H1 (cell line): ENCODE data around the gene CYP1A2. TPM values are rescaled to one million over a fixed set of nuclear protein-coding genes. Genes with fewer than 3 reads are reported as not detected.
A peak's percentile ranks its signal among the peaks of the same experiment; 100 is the strongest.

Experiments
- CTCF ChIA-PET: fragments of 300-600 bp; sonication (Branson Sonifier 250); formaldehyde crosslinking; loops from one replicate; lab custom pipeline; 2021; ENCODE audit not compliant: partially characterized antibody; lab: Charles Lee
- POLR2A ChIA-PET: fragments of 300-600 bp; sonication (Branson Sonifier 250); formaldehyde crosslinking; loops from one replicate; lab custom pipeline; 2021; ENCODE audit warnings: inconsistent platforms; ENCODE audit not compliant: partially characterized antibody; lab: Charles Lee
- DNase-seq, 2 experiments: peaks; one replicate each; pipeline versions ENCODE4 v3.0.0 to v3.0.0-alpha.2; 2010 to 2022; ENCODE audit warnings: low spot score in 2 of 2, low read depth in 1 of 2, mixed read lengths in 1 of 2
- FAIRE-seq: peaks from 2 replicates; lab custom pipeline; 2011; peaks lifted over from hg19 to GRCh38; lab: Jason Lieb, UNC
- H2AFZ ChIP-seq: 2 replicates; pipeline ENCODE4 v1.8.1; 2012; ENCODE audit warnings: low read length, inconsistent platforms
- H2AK5ac ChIP-seq: 2 replicates; pipeline ENCODE4 v1.6.1; 2013; ENCODE audit warnings: low read depth, low read length
- H2BK120ac ChIP-seq: replicated peaks from 2 replicates; pipeline ENCODE3; 2013; ENCODE audit warnings: low read depth, low read length, inconsistent platforms
- H2BK12ac ChIP-seq: 2 replicates; pipeline ENCODE4 v1.6.1; 2013; ENCODE audit warnings: low read depth, low read length
- H2BK15ac ChIP-seq: 2 replicates; pipeline ENCODE4 v1.6.1; 2013; ENCODE audit warnings: low read length
- H2BK20ac ChIP-seq: 2 replicates; pipeline ENCODE4 v1.6.1; 2013; ENCODE audit warnings: low read length
- H2BK5ac ChIP-seq: 2 replicates; pipeline ENCODE4 v1.6.1; 2013; ENCODE audit warnings: low read depth, low read length
- H3K14ac ChIP-seq: 2 replicates; pipeline ENCODE4 v1.6.1; 2013; ENCODE audit warnings: inconsistent platforms; ENCODE audit not compliant: insufficient read length
- H3K18ac ChIP-seq: 2 replicates; pipeline ENCODE4 v1.6.1; 2013; ENCODE audit warnings: low read length; ENCODE audit errors: extremely low read depth
- H3K23ac ChIP-seq: 2 replicates; pipeline ENCODE4 v1.6.1; 2013; ENCODE audit warnings: inconsistent platforms; ENCODE audit not compliant: insufficient read length
- H3K23me2 ChIP-seq: 2 replicates; pipeline ENCODE4 v1.6.1; 2013; ENCODE audit warnings: low read depth, low read length
- H3K27ac ChIP-seq: 2 replicates; pipeline ENCODE4 v1.6.1; 2011; ENCODE audit warnings: low read depth, low read length, inconsistent platforms
- H3K27me3 ChIP-seq, 4 experiments: replicated peaks in 1 of 4; 1 replicate in 1 of 4; 2 replicates in 3 of 4; pipeline versions ENCODE4 v1.6.1 to v1.8.1; 2011 to 2013; ENCODE audit warnings: low read length in 3 of 4, mild to moderate bottlenecking in 3 of 4, inconsistent platforms in 2 of 4, mixed read lengths in 2 of 4, moderate library complexity in 1 of 4; ENCODE audit not compliant: control insufficient read depth in 3 of 4, insufficient read depth in 3 of 4; ENCODE audit errors: extremely low read depth in 1 of 4
- H3K36me3 ChIP-seq, 4 experiments: 2 replicates each; pipeline versions ENCODE4 v1.6.1 to v1.8.1; 2011 to 2013; ENCODE audit warnings: mild to moderate bottlenecking in 4 of 4, low read length in 3 of 4, moderate library complexity in 2 of 4, control low read depth in 1 of 4, inconsistent platforms in 1 of 4; ENCODE audit not compliant: insufficient read depth in 4 of 4, control insufficient read depth in 2 of 4
- H3K4ac ChIP-seq: replicated peaks from 2 replicates; pipeline ENCODE3; 2013; ENCODE audit warnings: low read length, low read depth, mixed read lengths, inconsistent platforms; ENCODE audit not compliant: insufficient read length
- H3K4me1 ChIP-seq, 4 experiments: replicated peaks in 1 of 4; 1 replicate in 1 of 4; 2 replicates in 3 of 4; pipeline versions ENCODE4 v1.6.1 to v1.8.1; 2011 to 2013; ENCODE audit warnings: low read length in 3 of 4, inconsistent platforms in 2 of 4, mixed read lengths in 1 of 4; ENCODE audit not compliant: insufficient read depth in 4 of 4, control insufficient read depth in 3 of 4
- H3K4me2 ChIP-seq, 2 experiments: 2 replicates each; pipeline versions ENCODE4 v1.6.1 to v1.8.1; 2011 to 2013; ENCODE audit warnings: low read depth in 2 of 2, low read length in 2 of 2, control low read depth in 1 of 2, inconsistent platforms in 1 of 2, mild to moderate bottlenecking in 1 of 2; ENCODE audit not compliant: insufficient read depth in 1 of 2
- H3K4me3 ChIP-seq, 4 experiments: fragments of 200-600, 300-600 bp in 1 of 4; sonication (generic), shearing (Covaris generic), sonication (Bioruptor Twin) in 1 of 4; 2 replicates each; pipeline versions ENCODE4 v1.5.1 to v1.8.1; 2011 to 2016; ENCODE audit warnings: low read length in 4 of 4, low read depth in 3 of 4, control low read depth in 2 of 4, inconsistent platforms in 2 of 4, mild to moderate bottlenecking in 2 of 4, mixed read lengths in 1 of 4, moderate library complexity in 1 of 4; ENCODE audit not compliant: insufficient read depth in 2 of 4; ENCODE audit errors: extremely low read depth in 1 of 4
- H3K56ac ChIP-seq: replicated peaks from 2 replicates; pipeline ENCODE3; 2013; ENCODE audit warnings: low read depth, mild to moderate bottlenecking, mixed read lengths, low read length, inconsistent platforms; ENCODE audit not compliant: insufficient read length
- H3K79me1 ChIP-seq: 2 replicates; pipeline ENCODE4 v1.6.1; 2013; ENCODE audit warnings: low read depth, low read length, control low read depth
- H3K79me2 ChIP-seq, 2 experiments: 2 replicates each; pipeline versions ENCODE4 v1.6.1 to v1.8.1; 2012 to 2013; ENCODE audit warnings: low read length in 2 of 2, mild to moderate bottlenecking in 2 of 2, inconsistent platforms in 1 of 2; ENCODE audit not compliant: insufficient read depth in 2 of 2, control insufficient read depth in 1 of 2
- H3K9ac ChIP-seq, 4 experiments: replicated peaks in 1 of 4; 1 replicate in 1 of 4; 2 replicates in 3 of 4; pipeline versions ENCODE4 v1.6.1 to v1.8.1; 2011 to 2013; ENCODE audit warnings: low read depth in 3 of 4, low read length in 3 of 4, control low read depth in 2 of 4, mild to moderate bottlenecking in 2 of 4, moderate library complexity in 2 of 4, inconsistent platforms in 1 of 4; ENCODE audit errors: extremely low read depth in 1 of 4
- H3K9me3 ChIP-seq, 2 experiments: 2 replicates each; pipeline versions ENCODE4 v1.6.1 to v1.8.1; 2012 to 2013; ENCODE audit warnings: mild to moderate bottlenecking in 2 of 2, moderate library complexity in 2 of 2, control low read depth in 1 of 2, inconsistent platforms in 1 of 2, low read depth in 1 of 2, low read length in 1 of 2, mixed read lengths in 1 of 2; ENCODE audit not compliant: insufficient read depth in 2 of 2
- H4K20me1 ChIP-seq, 2 experiments: replicated peaks in 1 of 2; 2 replicates each; pipeline versions ENCODE3 to v1.8.1; 2011 to 2013; ENCODE audit warnings: inconsistent platforms in 2 of 2, low read length in 2 of 2, mild to moderate bottlenecking in 1 of 2; ENCODE audit not compliant: insufficient read depth in 2 of 2, control insufficient read depth in 1 of 2
- H4K5ac ChIP-seq: 2 replicates; pipeline ENCODE4 v1.6.1; 2013; ENCODE audit warnings: low read length, low read depth, mixed read lengths, inconsistent platforms; ENCODE audit not compliant: insufficient read length
- H4K8ac ChIP-seq: 2 replicates; pipeline ENCODE4 v1.8.0; 2013; ENCODE audit warnings: mild to moderate bottlenecking, moderate library complexity, low read length, inconsistent platforms; ENCODE audit not compliant: insufficient read depth; ENCODE audit errors: extremely low read depth
- H4K91ac ChIP-seq: replicated peaks from 2 replicates; pipeline ENCODE3; 2013; ENCODE audit warnings: low read length, mixed read lengths, inconsistent platforms; ENCODE audit not compliant: insufficient read length
- BCL11A ChIP-seq, 2 experiments: IDR thresholded peaks; one replicate each; pipeline ENCODE4 v1.6.1; 2011; ENCODE audit warnings: low read depth in 2 of 2, low read length in 2 of 2, mild to moderate bottlenecking in 2 of 2
- SIRT6 ChIP-seq: IDR thresholded peaks from one replicate; pipeline ENCODE4 v1.7.1; 2012; ENCODE audit warnings: low read length, inconsistent platforms
- WGBS, 2 experiments: shearing (Covaris generic) in 1 of 2; methylation state at CpG; one replicate each; pipeline versions ENCODE4 v1.1.6 to v1.1.7; 2013 to 2015; ENCODE audit warnings: low lambda C conversion rate in 2 of 2, mixed read lengths in 2 of 2, inconsistent platforms in 1 of 2, low coverage in 1 of 2, missing lambda C conversion rate in 1 of 2; ENCODE audit not compliant: insufficient replicate concordance in 2 of 2, insufficient coverage in 1 of 2, insufficient read length in 1 of 2; ENCODE audit errors: extremely low coverage in 1 of 2, missing lambda C conversion rate in 1 of 2; 5-methylcytosine and 5-hydroxymethylcytosine counted together
- polyA plus RNA-seq, 7 experiments: library from polyadenylated mRNA; depleted of rRNA in 3 of 7; stranded (reverse) in 5 of 7; unstranded in 2 of 7; fragments of >200 nt in 5 of 7; fragments of 200-250 nt in 2 of 7; gene quantifications; 1 replicate in 5 of 7; 2 replicates in 1 of 7; 4 replicates in 1 of 7; pipeline versions ENCODE4 v1.2.1 to v1.2.3, GENCODE V29; 2011 to 2013; ENCODE audit warnings: missing spikeins in 2 of 7, mixed read lengths in 2 of 7
- total RNA-seq: library from RNA; stranded (reverse); fragmentation: NEBNext Ultra II Directional; extraction: Animal tissue kit (Norgen Biotek cat#: 25700); gene quantifications from 2 replicates; pipeline ENCODE4 v1.2.1, GENCODE V29; 2021
- TF ChIP-seq, protein P1 (sequence below): IDR thresholded peaks from 2 replicates; pipeline ENCODE4 v1.6.1; 2012; ENCODE audit warnings: inconsistent platforms
- TF ChIP-seq, protein P2 (sequence below): IDR thresholded peaks from 2 replicates; pipeline ENCODE4 v1.6.1; 2012; ENCODE audit warnings: inconsistent platforms

The CYP1A2 gene
- total and polyA plus RNA-seq, 2 of the 8 experiments (the other 6 are each of a cell fraction or from before 2014, with no cell fraction given) = not detected

DNA sequence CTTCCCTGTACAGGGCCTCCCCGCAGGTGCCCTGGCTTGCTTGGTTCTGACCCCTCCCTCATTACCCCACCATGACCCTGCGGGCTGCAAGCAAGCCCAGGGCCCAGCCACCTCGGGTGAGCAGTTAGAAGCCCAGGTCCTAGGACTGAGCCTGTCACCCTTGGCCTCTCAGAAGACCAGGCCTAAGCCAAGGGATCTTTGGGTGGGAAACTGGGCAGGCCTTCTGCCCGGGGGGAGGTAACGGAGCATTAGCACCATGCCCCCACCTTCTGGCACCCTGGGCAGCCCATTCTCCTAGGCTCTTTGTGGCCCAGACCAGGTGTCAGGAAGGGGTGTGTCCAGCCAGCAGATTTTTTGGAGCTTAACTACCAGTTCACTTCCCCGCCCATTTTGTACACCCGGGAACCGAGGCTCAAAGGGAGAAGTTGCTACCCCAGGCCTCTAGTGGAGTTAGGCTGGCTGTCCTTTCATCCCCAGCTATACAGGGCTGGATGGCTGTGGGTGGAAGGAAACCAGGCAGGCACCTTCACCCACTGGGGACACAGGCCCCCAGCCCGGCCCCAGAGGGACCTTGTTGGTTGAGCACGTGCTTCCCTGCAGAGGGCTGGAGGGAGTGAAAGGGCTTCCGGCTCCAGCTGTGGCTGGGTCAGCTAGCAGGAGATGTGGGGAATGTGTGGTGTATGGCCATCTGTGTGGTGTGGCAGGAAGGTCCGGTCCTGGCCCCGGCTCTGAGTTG lies 34.6 kb downstream of the CYP1A2 start:
- H3K9ac ChIP-seq = peak overlapping the region in 2 of 4 experiments; percentile 8 to 27; a peak in 1 of 7 replicates
- H3K14ac ChIP-seq = no peak overlapping the region
- peaks cover 3 to 25% of the 10 kb centered on the region in 2 experiments for H4K20me1 ChIP-seq
- no peak overlapping the region for H2BK15ac ChIP-seq
- H3K23me2 ChIP-seq = peaks cover 9% of the 10 kb centered on the region
- no peak overlapping the region for H2BK12ac ChIP-seq
- peaks cover 0 to 6% of the 10 kb centered on the region in 2 experiments; a peak in 1 of 4 replicates for H3K79me2 ChIP-seq
- no peak overlapping the region for H3K23ac ChIP-seq
- H3K79me1 ChIP-seq = peaks cover 12% of the 10 kb centered on the region
- no peaks in the 10 kb centered on the region for H3K9me3 ChIP-seq
- peak overlapping the region; percentile 3; the same call in 1 of the 2 replicates for H4K8ac ChIP-seq
- no peak overlapping the region for H2BK5ac ChIP-seq
- H2BK120ac ChIP-seq = no peak overlapping the region
- H4K5ac ChIP-seq = no peak overlapping the region
- H2BK20ac ChIP-seq = no peak overlapping the region
- FAIRE-seq (no peak), DNase-seq (no peak)
- no peak overlapping the region for H3K56ac ChIP-seq
- no peak overlapping the region for H2AFZ ChIP-seq
- 55% methylated on average over 12 of the region's 13 CpGs; no CpG with 5 or more reads in 1 of the 2 experiments for WGBS, 2 experiments
- H3K18ac ChIP-seq = peak overlapping the region; percentile 19; the same call in 1 of the 2 replicates
- TF ChIP-seq SIRT6 (no peak), BCL11A (IDR thresholded peaks at IDR 0.05; ENCODE audit: low read depth in 2 of 2, low read length in 2 of 2) (no peak)
- TF ChIP-seq, protein P1, sequence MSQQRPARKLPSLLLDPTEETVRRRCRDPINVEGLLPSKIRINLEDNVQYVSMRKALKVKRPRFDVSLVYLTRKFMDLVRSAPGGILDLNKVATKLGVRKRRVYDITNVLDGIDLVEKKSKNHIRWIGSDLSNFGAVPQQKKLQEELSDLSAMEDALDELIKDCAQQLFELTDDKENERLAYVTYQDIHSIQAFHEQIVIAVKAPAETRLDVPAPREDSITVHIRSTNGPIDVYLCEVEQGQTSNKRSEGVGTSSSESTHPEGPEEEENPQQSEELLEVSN = peak; percentile 52; the same call in 1 of the 2 replicates
- TF ChIP-seq, protein P2, sequence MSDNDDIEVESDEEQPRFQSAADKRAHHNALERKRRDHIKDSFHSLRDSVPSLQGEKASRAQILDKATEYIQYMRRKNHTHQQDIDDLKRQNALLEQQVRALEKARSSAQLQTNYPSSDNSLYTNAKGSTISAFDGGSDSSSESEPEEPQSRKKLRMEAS = peak; percentile 47
- CTCF ChIA-PET = interaction anchor here (0.6 to 53.7 kb wide), 17 partner anchors 8 to 168 kb away, joined by 3 to 1439 read pairs (median 6); partner anchors contain the start of genes CLK3, CPLX3 and LMAN1L
- peaks cover 1 to 24% (median 19%) of the 10 kb centered on the region in 4 experiments for H3K4me1 ChIP-seq
- H4K91ac ChIP-seq = no peak overlapping the region
- peak overlapping the region; percentile 86 to 91 for H3K4me2 ChIP-seq
- no peak overlapping the region for H3K27ac ChIP-seq
- H2AK5ac ChIP-seq = 0 out of 2 replicates have a peak overlapping the region, but pooled peaks have one; percentile 42
- peak overlapping the region; percentile 55 to 82 (median 60); a peak in 7 of 8 replicates for H3K4me3 ChIP-seq
- H3K4ac ChIP-seq = no peak overlapping the region
- peaks cover 0 to 15% (median 11%) of the 10 kb centered on the region in 4 experiments; a peak in 6 of 7 replicates for H3K27me3 ChIP-seq
- no peaks in the 10 kb centered on the region for H3K36me3 ChIP-seq
- POLR2A ChIA-PET = interaction anchor here (1.0 to 5.6 kb wide), 11 partner anchors 10 to 213 kb away, joined by 3 to 26 read pairs (median 4); partner anchors contain the start of gene CLK3
